HG02852 (cell line): ENCODE data around the gene PTER.

Source experiments
- ATAC-seq: cut with Tn5 transposase; IDR thresholded peaks from one replicate; pipeline ENCODE4 v1.9.1; 2021; ENCODE audit warnings: mild to moderate bottlenecking, moderate library complexity; ENCODE audit not compliant: unreplicated experiment

PTER gene, protein sequence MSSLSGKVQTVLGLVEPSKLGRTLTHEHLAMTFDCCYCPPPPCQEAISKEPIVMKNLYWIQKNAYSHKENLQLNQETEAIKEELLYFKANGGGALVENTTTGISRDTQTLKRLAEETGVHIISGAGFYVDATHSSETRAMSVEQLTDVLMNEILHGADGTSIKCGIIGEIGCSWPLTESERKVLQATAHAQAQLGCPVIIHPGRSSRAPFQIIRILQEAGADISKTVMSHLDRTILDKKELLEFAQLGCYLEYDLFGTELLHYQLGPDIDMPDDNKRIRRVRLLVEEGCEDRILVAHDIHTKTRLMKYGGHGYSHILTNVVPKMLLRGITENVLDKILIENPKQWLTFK

DNA sequence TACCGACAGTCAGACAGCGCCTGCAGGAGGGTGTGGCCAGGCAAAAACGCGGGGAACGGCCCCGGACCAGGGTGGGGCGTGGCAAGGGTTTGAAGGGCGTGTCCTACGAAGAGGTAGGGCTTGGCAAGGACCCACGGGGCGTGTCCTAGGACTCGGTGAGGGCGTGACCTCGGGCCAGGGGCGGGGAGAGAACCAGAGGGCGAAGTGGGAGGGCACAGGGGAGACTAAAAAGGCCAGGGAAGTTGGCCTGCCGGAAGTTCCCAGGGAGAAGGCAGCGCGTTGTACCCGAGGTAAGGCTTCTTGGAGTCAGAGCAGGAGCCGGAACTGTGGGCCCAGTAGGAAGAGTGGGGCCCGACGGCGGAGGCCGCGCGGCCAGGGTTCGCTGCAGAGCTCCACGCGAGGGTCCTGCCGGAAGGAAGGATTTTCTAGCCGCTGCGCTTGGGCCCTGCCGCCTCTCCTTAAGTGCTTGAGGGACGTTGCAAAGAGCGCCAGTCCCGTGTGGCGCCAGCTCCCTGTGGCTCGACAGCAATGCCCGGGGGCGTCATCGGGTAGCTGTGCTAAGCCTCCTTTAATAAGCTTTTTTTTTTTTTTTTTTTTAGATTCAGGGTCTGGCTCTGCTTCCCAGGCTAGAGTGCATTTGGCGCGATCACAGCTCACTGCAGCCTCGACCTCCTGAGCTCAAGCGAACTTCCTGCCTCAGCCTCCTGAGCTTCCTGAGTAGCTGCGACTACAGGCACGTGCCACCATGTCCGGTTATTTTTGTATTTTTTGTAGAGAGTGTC, at the start of gene PTER:
PTER (plus strand) TSS at position 253 of the 782 bp plus-strand sequence. CDS start 47,375 bp downstream, outside the sequence.
- peak; percentile 96 for ATAC-seq

DNA sequence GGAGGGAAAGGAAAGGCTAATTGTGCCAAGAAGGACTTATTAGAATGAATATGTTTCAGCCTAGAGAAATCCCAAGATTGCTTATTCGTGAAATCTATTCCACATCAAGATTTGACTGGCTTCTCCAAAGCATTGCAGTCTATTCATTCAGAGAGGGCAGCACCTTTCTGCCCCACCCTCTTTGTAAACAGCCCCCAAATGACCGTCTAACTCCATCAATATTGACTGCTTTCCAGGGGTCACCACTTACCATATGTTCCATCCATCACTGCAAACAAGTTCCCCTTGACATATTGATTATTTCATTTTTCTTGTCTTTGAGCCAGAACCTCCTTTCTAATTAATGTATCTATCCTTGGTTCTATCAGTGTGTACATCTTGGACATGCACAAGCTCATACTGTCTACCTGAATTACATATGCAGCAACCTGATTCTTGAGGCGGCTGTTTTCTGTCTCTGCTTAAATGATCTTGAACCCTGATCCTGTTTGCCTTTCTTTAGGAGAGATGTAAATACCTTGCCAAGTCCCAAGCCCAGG, 44.2 kb upstream of the PTER start:
- no peak for ATAC-seq

DNA sequence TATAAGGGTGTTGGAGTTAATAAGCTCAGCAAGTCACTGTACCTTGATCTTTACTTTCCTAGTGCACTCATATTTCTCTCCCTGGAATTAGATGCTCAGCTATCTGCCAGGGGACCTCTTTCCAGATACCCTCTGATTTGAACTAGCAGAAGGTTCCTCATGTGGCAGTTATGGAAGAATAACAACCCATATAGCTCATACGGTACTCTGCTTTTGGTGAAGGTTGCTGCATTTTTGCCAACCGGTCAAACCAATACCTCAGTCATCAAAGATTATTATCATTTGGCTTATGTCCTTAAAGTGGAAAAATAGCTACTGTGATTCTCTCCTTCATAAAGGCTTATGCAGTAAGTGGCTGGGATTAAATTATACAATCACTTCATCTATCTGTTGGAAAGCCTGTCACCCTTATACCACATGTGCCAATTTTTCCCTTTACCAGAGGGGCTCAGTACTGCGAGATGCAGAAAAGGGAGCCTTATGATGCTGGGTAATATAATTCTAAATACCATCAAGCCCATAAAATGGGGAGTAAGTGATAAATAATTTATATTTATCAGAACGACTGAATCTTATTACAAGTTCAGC, 43.4 kb upstream of the PTER start:
- no peak for ATAC-seq

DNA sequence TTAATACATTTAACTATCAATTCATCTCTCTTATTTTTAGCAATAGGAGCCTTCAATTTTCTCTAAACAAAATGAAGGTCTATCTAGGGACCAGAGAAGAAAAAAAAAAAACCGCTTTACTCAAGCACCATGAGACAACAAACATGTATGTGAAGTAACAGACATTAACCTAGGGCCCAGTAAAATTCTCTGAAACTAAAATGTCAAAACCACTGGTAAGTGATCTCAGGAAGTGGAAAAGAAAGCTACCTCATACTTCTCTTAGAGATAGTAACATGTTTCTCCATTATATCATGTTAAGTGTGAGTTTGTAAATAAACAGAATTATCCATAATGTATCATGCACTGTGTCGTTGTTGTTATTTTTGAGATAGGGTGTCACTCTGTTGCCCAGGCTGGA, 35.4 kb upstream of the PTER start:
- ATAC-seq, result no peak

DNA sequence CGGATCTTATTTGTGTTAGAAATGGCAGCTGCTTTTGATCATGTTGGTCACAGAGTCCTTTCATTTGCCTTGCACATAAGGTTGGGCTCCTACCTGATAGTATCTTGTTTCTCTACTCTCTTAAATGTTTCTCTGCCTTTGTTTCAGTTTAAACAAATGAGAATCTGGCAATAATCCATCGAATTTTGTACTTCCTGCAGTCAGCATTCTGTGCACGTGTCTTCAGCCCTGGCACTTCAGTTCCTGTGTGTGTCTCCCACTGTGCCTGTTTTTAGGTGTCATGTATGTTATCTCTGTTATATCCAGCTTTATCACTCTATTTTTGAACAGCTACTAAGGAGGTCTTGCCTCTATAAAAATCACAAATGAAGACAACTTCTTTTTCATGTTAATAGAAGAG, 28.4 kb upstream of the PTER start:
- no peak for ATAC-seq

DNA sequence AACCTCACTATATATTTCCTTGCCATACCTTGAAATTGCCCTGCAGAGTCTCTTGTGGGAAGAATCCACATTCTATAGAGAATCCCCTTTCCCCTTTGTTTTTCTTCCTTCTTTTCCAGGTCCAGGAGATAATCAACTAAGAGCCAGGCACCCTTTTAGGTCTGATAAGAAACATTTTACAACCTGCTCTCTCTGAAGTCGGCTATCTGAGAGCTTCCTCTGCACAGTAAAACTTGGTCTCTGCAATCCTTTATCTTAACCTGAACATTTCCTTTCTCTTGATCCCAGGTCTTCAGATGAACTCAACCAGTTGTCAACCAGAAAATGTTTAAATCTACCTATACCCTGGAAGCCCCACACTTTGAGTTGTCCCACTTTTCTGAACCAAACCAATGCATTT, 19.5 kb upstream of the PTER start:
- no peak for ATAC-seq

DNA sequence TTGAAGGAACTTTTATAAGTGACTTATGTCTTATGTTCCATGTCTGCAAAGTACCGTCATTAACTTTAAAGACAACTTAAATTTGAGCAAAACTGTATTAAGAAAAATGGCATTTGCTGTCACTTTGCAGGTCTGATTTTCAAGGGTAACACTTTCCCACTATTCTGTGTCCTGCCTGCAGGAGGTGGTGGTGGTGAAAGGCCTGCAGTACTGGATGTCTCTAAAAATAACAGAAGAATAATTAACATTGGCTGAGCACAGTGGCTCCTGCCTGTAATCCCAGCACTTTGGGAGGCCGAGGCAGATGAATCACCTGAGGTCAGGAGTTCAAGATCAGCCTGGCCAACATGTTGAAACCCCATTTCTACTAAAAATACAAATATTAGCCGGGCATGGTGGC, 13.2 kb upstream of the PTER start:
- ATAC-seq, result no peak

- no peak for ATAC-seq
These were observed 11.4 kb upstream of the PTER start for GRCh38 chr10:16425449-16425848.

DNA sequence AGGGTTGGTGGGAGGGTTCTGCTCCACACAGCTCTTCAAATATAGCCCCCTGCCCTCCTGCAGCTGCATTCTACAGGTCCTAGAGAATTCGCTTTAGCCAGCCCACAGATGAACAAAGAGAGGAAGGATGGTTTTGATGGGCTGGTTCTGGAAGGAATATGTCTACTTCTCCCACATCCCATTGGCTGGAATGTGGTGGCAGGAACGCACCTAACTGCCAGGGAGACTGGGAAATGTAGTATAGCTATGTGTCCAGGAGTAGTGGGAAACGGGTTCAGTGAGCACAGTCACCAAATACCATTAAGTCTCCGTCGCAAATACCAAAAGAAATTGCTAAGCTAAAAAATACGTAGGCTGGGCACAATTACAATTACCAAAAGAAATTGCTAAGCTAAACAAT, 7.3 kb upstream of the PTER start:
- no peak for ATAC-seq

GRCh38 chr10:16436367-16436757, 448 bp upstream of the PTER start:
- peak; percentile 4 for ATAC-seq

- ATAC-seq, result no peak
These were observed 707 bp downstream of the PTER start for GRCh38 chr10:16437540-16437894.

- ATAC-seq, result no peak
These were observed 2.5 kb downstream of the PTER start for GRCh38 chr10:16439295-16439694.

DNA sequence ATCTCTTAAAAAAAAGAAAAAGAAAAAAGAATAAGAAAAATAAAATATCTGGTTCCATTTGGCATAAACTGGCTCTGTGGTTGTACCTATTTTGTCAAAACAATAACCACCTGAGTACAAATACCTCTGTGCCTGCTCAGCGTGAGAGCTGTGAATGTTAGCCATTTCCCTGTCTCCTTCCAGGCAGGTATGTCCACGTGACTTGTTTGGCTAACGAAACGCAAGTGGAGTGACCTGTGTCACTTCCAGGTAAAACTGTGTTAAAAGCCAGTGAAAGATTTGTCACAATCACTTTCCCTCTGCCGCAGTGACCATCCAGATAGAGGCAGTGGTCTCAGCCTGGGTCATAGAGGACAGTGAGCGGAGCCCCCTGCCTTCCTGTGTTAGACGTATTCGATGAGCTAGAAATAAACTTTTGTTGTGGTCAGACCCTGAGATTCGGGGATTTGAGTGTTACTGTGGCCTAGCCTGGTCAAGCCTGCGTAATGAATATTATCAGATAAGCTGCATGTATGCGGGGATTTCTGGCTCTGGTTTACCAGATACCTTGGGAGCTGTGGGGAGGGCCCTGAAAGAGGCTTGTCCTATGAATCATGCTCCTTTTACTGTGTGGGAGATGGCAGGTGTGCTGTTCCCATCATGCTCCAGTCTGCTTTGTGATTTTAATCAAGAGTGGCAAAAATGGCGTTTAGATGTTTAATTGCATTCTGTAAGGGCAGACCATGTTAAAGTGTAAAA, 3.8 kb downstream of the PTER start:
- no peak for ATAC-seq

DNA sequence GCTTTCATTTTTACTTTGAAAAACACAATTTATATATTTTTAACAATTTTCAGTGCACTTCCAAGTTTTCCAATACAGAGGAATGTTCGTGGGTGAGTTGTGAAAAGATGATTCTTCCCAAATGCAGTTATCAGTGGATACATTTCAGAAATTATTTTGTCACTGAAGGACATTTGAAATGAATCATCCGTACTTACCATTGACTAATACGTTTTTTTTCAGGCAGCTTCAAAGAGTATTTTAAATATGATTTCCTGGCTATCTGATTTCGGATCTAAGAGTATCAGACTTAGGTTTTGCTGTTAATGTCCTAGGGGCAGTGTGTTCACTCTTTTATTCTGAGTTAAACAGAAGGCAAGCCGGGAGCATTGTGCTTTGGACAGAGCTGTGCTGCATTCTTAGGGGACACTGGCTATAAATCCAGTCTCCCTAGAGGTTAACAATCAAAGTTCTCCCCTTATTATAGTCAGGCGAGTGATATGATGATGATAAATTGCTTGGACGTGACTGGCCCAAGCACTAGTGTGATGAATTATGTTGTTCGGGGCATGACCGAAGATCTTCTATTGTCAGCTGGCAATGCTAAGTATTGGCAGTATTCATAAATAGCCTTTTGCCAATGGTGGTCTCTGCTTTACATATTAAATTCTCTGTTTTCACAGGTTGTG, 4.5 kb downstream of the PTER start:
- no peak for ATAC-seq

GRCh38 chr10:16442914-16443313, 6.1 kb downstream of the PTER start:
- ATAC-seq, result no peak

- no peak for ATAC-seq
These were observed 9.1 kb downstream of the PTER start for GRCh38 chr10:16445770-16446469.

- ATAC-seq, result no peak
These were observed 12.6 kb downstream of the PTER start for GRCh38 chr10:16449454-16449853.

DNA sequence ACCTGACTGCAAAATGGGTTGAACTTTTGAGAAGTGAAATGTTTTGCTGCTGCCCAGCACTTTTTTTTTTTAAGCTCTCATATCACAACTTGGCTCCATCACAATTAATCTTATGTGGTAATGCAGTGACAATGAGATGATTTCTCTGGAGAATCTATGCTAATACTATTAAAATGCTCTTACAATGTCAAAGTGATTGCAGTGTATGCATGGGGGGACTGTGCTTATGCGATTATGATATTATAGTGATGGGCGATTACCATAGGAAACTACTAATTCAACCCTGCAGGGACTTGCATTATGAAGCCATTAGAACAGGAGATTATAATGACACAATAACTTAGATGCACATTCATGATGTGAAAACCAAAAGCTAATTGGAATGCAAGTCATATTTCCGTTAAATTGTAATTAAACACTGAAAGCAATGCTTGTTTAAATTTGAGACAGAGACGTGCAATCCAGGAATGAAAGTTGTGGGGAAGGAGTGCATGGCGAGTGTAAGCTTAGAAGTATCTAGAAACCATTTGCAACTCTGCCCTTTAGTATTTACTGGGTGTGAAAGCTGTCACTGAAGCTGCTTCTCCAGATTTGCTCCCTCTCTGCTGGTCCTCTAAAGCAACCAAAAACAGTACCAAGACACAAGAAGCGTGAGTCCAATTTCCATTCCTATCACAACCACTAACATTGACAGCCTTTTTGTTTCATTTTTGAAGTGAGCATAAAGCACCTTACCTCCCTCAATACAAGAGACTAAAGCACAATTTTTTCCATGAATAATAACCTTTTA, 21.6 kb downstream of the PTER start:
- peak; percentile 59 for ATAC-seq

GRCh38 chr10:16459423-16459939, 22.7 kb downstream of the PTER start:
- no peak for ATAC-seq
